AG09319 (cell line): Measurements from ENCODE around the gene FAM13A.
A peak's percentile ranks its signal among the peaks of the same experiment; 100 is the strongest.
"Not testable (repeated sequence)": the region's sequence is repeated elsewhere in the genome, so short reads cannot be mapped to it uniquely, and the experiment has no call there.

Source experiments
- DNase-seq: peaks from one replicate; pipeline ENCODE4 v3.0.0-alpha.2; 2010; ENCODE audit warnings: low read depth; ENCODE audit errors: extremely low read depth
- CTCF ChIP-seq: IDR thresholded peaks from 2 replicates; pipeline ENCODE4 v1.5.1; 2011; ENCODE audit warnings: low read depth, mild to moderate bottlenecking, inconsistent platforms, low read length, moderate library complexity

FAM13A gene

GRCh38 chr4:88998891-88999290 lies 58.1 kb downstream of the FAM13A start:
- TF ChIP-seq CTCF, result no peak
- DNase-seq, result no peak

- no peak for TF ChIP-seq CTCF
- DNase-seq, result no peak
Observed at GRCh38 chr4:88998001-88998400, 59.0 kb downstream of the FAM13A start.

GRCh38 chr4:88995874-88996273 lies 61.1 kb downstream of the FAM13A start:
- DNase-seq, result no peak
- TF ChIP-seq CTCF, result no peak

GRCh38 chr4:88995257-88995656 lies 61.7 kb downstream of the FAM13A start:
- not testable (repeated sequence) for DNase-seq

- DNase-seq, result no peak
- TF ChIP-seq CTCF, result no peak
Observed at GRCh38 chr4:88993246-88993645, 63.7 kb downstream of the FAM13A start.

GRCh38 chr4:88991746-88992145 lies 65.2 kb downstream of the FAM13A start:
- no peak for TF ChIP-seq CTCF
- no peak for DNase-seq

GRCh38 chr4:88989990-88990389 lies 67.0 kb downstream of the FAM13A start:
- no peak for DNase-seq
- TF ChIP-seq CTCF, result no peak

GRCh38 chr4:88985088-88985773 lies 71.8 kb downstream of the FAM13A start:
- no peak for TF ChIP-seq CTCF
- peak; percentile 62 for DNase-seq
